SK-N-MC (cell line): ENCODE data around the gene TMEM213.

ENCODE experiments used
- EZH2 ChIP-seq: fragments of 200-600 bp; sonication (generic); IDR thresholded peaks from one replicate; pipeline ENCODE4 v1.6.1; 2017; ENCODE audit warnings: antibody characterized with exemption
- POLR2AphosphoS5 ChIP-seq: IDR thresholded peaks from 2 replicates; pipeline ENCODE4 v1.6.1; 2012; ENCODE audit warnings: mild to moderate bottlenecking, low read depth, low read length, borderline replicate concordance

DNA sequence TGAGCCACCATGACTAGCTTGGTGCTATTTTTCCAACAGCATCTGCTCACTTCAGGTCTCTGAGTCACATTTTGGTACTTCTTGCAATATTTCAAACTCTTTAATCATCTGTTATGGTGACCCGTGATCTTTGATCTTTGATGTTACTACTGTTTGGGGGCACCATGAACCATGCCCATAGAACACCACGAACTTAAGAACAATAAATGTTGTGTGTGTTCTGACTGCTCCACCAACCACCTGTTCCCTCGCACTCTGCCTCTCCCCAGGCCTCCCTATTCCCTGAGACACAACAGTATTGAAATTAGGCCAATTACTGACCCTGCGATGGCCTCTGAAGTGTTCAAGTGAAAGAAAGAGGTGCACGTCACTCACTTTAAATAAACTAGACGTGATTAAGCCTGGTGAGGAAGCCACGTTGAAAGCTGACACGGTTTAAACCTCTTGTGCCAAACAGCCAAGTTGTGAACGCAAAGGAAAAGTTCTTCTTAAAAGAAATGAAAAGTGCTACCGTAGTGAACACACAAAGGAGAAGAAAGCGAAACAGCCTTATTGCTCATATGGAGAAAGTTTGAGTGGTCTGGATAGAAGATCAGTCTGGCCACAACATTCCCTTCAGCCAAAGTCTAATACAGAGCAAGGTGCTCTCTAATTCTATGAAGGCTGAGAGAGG is 27.4 kb downstream of the TMEM213 start:
- TF ChIP-seq POLR2AphosphoS5 (no peak), EZH2 (no peak)
